HCT116 (cell line): ENCODE results near the gene TXNRD3. TPM values are rescaled to one million over a fixed set of nuclear protein-coding genes. Genes with fewer than 3 reads are reported as not detected.

Experiments
- ATAC-seq: fragments of 200-7000 bp; cut with Tn5 transposase; 2 replicates; pipeline ENCODE4 v1.9.1; 2020; ENCODE audit warnings: mild to moderate bottlenecking, moderate library complexity
- BruUV-seq: library from RNA; stranded (reverse); fragments of 400-500 nt; replicated peaks from 2 replicates; lab custom pipeline; 2021; lab: Mats Ljungman, UMichigan
- CTCF ChIA-PET: fragments of 300-600 bp; sonication (Branson Sonifier 250); formaldehyde crosslinking; loops from one replicate; lab custom pipeline; 2021; ENCODE audit warnings: antibody characterized with exemption; lab: Charles Lee
- POLR2A ChIA-PET: fragments of 300-600, 350-600 bp; sonication (Branson Sonifier 250); formaldehyde crosslinking; loops from one replicate; lab custom pipeline; 2021; ENCODE audit warnings: antibody characterized with exemption; lab: Charles Lee
- RAD21 ChIA-PET, 2 experiments: fragments of 300-600 bp; sonication (Branson Sonifier 250); formaldehyde crosslinking; loops; one replicate each; lab custom pipeline; 2023; ENCODE audit warnings: low total read pairs in 2 of 2; ENCODE audit not compliant: uncharacterized antibody in 2 of 2, unreplicated experiment in 2 of 2, low non-redundant PET in 1 of 2; lab: Charles Lee
- DNase-seq: peaks from one replicate; pipeline ENCODE4 v3.0.0-alpha.2; 2010; ENCODE audit warnings: low read depth, low spot score
- H2AFZ ChIP-seq: fragments of 200-600 bp; shearing (Covaris generic), sonication (generic); 2 replicates; pipeline ENCODE4 v1.6.1; 2017; ENCODE audit warnings: low read depth, mixed run types, mixed read lengths, antibody characterized with exemption, low read length; ENCODE audit not compliant: poor library complexity, severe bottlenecking
- H3K27ac ChIP-seq: 2 replicates; pipeline ENCODE4 v1.5.1; 2012; ENCODE audit warnings: low read depth, low read length
- H3K27me3 ChIP-seq: fragments of 200-600 bp; sonication (generic); 2 replicates; pipeline ENCODE4 v1.6.1; 2016; ENCODE audit warnings: mixed run types, low read length, mixed read lengths; ENCODE audit not compliant: insufficient read depth
- H3K36me3 ChIP-seq, 2 experiments: fragments of 200-500 bp in 1 of 2; fragments of 200-600 bp in 1 of 2; sonication (Bioruptor generic) in 1 of 2; sonication (generic) in 1 of 2; 2 replicates each; pipeline versions ENCODE4 v1.5.1 to v1.6.1; 2014 to 2016; ENCODE audit warnings: low read length in 2 of 2, inconsistent platforms in 1 of 2, mixed read lengths in 1 of 2, mixed run types in 1 of 2; ENCODE audit not compliant: insufficient read depth in 2 of 2, control insufficient read depth in 1 of 2
- H3K4me1 ChIP-seq, 2 experiments: fragments of 200-600 bp in 1 of 2; sonication (generic) in 1 of 2; 2 replicates each; pipeline versions ENCODE4 v1.5.1 to v1.6.1; 2012 to 2017; ENCODE audit warnings: low read length in 2 of 2, inconsistent platforms in 1 of 2, mild to moderate bottlenecking in 1 of 2, mixed read lengths in 1 of 2, mixed run types in 1 of 2, moderate library complexity in 1 of 2; ENCODE audit not compliant: insufficient read depth in 2 of 2, control insufficient read depth in 1 of 2
- H3K4me2 ChIP-seq: fragments of 200-600 bp; sonication (generic); 2 replicates; pipeline ENCODE4 v1.6.1; 2017; ENCODE audit warnings: mixed run types, low read length, mixed read lengths
- H3K4me3 ChIP-seq, 2 experiments: fragments of 200-600 bp in 1 of 2; sonication (generic) in 1 of 2; replicated peaks in 1 of 2; 2 replicates each; pipeline ENCODE4 v1.5.1; 2011 to 2016; ENCODE audit warnings: low read length in 2 of 2, control low read depth in 1 of 2, low read depth in 1 of 2, mild to moderate bottlenecking in 1 of 2, mixed read lengths in 1 of 2, mixed run types in 1 of 2
- H3K79me2 ChIP-seq: fragments of 200-600 bp; sonication (generic); 2 replicates; pipeline ENCODE4 v1.6.1; 2017; ENCODE audit warnings: mild to moderate bottlenecking, mixed run types, low read length, moderate library complexity, mixed read lengths; ENCODE audit not compliant: insufficient read depth
- H3K9ac ChIP-seq: fragments of 200-600 bp; sonication (generic); 2 replicates; pipeline ENCODE4 v1.6.1; 2016; ENCODE audit warnings: low read length, mixed read lengths
- H3K9me2 ChIP-seq: fragments of 200-600 bp; sonication (generic), shearing (Covaris generic); 2 replicates; pipeline ENCODE4 v1.6.1; 2017; ENCODE audit warnings: mixed run types, mild to moderate bottlenecking, moderate library complexity; ENCODE audit not compliant: insufficient read depth
- H3K9me3 ChIP-seq, 2 experiments: fragments of 200-500 bp in 1 of 2; fragments of 200-600 bp in 1 of 2; sonication (Bioruptor generic) in 1 of 2; sonication (generic) in 1 of 2; 2 replicates each; pipeline ENCODE4 v1.6.1; 2014 to 2017; ENCODE audit warnings: low read length in 2 of 2, mixed read lengths in 2 of 2, inconsistent platforms in 1 of 2, low read depth in 1 of 2, mild to moderate bottlenecking in 1 of 2, mixed run types in 1 of 2, moderate library complexity in 1 of 2; ENCODE audit not compliant: control insufficient read depth in 1 of 2, insufficient read depth in 1 of 2
- H4K20me1 ChIP-seq: fragments of 200-600 bp; sonication (generic), shearing (Covaris generic); 2 replicates; pipeline ENCODE4 v1.6.1; 2017; ENCODE audit warnings: mixed run types, mild to moderate bottlenecking, moderate library complexity; ENCODE audit not compliant: insufficient read depth
- ATF3 ChIP-seq: IDR thresholded peaks from 2 replicates; pipeline ENCODE4 v1.6.1; 2012
- CBX3 ChIP-seq: IDR thresholded peaks from 2 replicates; pipeline ENCODE4 v1.6.1; 2012; ENCODE audit warnings: low read depth
- CTCF ChIP-seq, 3 experiments: fragments of 200-600 bp in 1 of 3; sonication (generic) in 1 of 3; IDR thresholded peaks in 2 of 3; conservative IDR thresholded peaks in 1 of 3; 2 replicates each; pipeline ENCODE4 v1.5.1; 2012 to 2017; ENCODE audit warnings: low read depth in 2 of 3, low read length in 2 of 3, antibody characterized with exemption in 1 of 3, borderline replicate concordance in 1 of 3, control low read depth in 1 of 3, mild to moderate bottlenecking in 1 of 3, mixed read lengths in 1 of 3, mixed run types in 1 of 3, moderate library complexity in 1 of 3; ENCODE audit not compliant: insufficient read depth in 1 of 3
- EGR1 ChIP-seq: IDR thresholded peaks from 2 replicates; pipeline ENCODE4 v1.6.1; 2012; ENCODE audit warnings: low read depth
- ELF1 ChIP-seq: IDR thresholded peaks from 2 replicates; pipeline ENCODE4 v1.6.1; 2012; ENCODE audit warnings: low read depth, borderline replicate concordance
- EZH2phosphoT487 ChIP-seq: fragments of 200-600 bp; IDR thresholded peaks from 2 replicates; pipeline ENCODE4 v1.6.1; 2018; ENCODE audit warnings: antibody characterized with exemption, borderline replicate concordance
- FOSL1 ChIP-seq: IDR thresholded peaks from 2 replicates; pipeline ENCODE4 v1.6.1; 2012; ENCODE audit warnings: low read depth
- MAX ChIP-seq: IDR thresholded peaks from 2 replicates; pipeline ENCODE4 v1.6.1; 2012
- POLR2A ChIP-seq: IDR thresholded peaks from 2 replicates; pipeline ENCODE4 v1.7.0; 2011; ENCODE audit warnings: borderline replicate concordance; ENCODE audit not compliant: insufficient read depth, insufficient read length; ENCODE audit errors: extremely low read depth
- RAD21 ChIP-seq: IDR thresholded peaks from 2 replicates; pipeline ENCODE4 v1.6.1; 2012; ENCODE audit warnings: low read depth, mild to moderate bottlenecking
- REST ChIP-seq: IDR thresholded peaks from 2 replicates; pipeline ENCODE4 v1.6.1; 2012; ENCODE audit warnings: low read depth
- SIN3A ChIP-seq: IDR thresholded peaks from 2 replicates; pipeline ENCODE4 v1.6.1; 2012; ENCODE audit warnings: low read depth
- SRF ChIP-seq: IDR thresholded peaks from 2 replicates; pipeline ENCODE4 v1.6.1; 2012; ENCODE audit warnings: low read depth
- TCF7L2 ChIP-seq: IDR thresholded peaks from 2 replicates; pipeline ENCODE4 v1.7.0; 2011; ENCODE audit warnings: borderline replicate concordance, inconsistent platforms; ENCODE audit not compliant: insufficient read depth, insufficient read length; ENCODE audit errors: extremely low read depth
- YY1 ChIP-seq: IDR thresholded peaks from 2 replicates; pipeline ENCODE4 v1.6.1; 2011; ENCODE audit warnings: low read length, low read depth, moderate library complexity, mild to moderate bottlenecking; ENCODE audit not compliant: insufficient replicate concordance; ENCODE audit errors: extremely low read depth
- ZBTB33 ChIP-seq: IDR thresholded peaks from 2 replicates; pipeline ENCODE4 v1.6.1; 2011; ENCODE audit warnings: mild to moderate bottlenecking, low read length, moderate library complexity; ENCODE audit not compliant: insufficient replicate concordance; ENCODE audit errors: extremely low read depth
- ZFX ChIP-seq: fragments of 450-650 bp; IDR thresholded peaks from 2 replicates; pipeline ENCODE4 v1.6.1; 2017
- ZNF274 ChIP-seq: fragments of 200-500 bp; sonication (Bioruptor generic); IDR thresholded peaks from 2 replicates; pipeline ENCODE4 v1.6.1; 2014; ENCODE audit warnings: mild to moderate bottlenecking, low read depth, low read length, inconsistent platforms
- intact Hi-C: fragments of 100-400 bp; cut with micrococcal nuclease; formaldehyde crosslinking; loops from 2 replicates; pipeline ENCODE4 v1.10.0; 2022
- total RNA-seq: library from RNA; stranded (reverse); gene quantifications from one replicate; pipeline ENCODE4 v1.2.1, GENCODE V29; 2021; ENCODE audit not compliant: unreplicated experiment

The TXNRD3 gene
- total RNA-seq, 1 experiment from 2014 or later = 19.3 TPM

GRCh38 chr3:126617571-126617970, 37.4 kb downstream of the TXNRD3 start:
- no TSS peak for BruUV-seq
- H4K20me1 ChIP-seq = no peaks in the 10 kb centered on the region
- H3K9me3 ChIP-seq = no peaks in the 10 kb centered on the region
- no peak overlapping the region for H3K4me3 ChIP-seq
- no peak overlapping the region for H3K9ac ChIP-seq
- no peaks in the 10 kb centered on the region for H3K27me3 ChIP-seq
- RAD21 ChIA-PET = no interaction called here
- H3K9me2 ChIP-seq = no peaks in the 10 kb centered on the region
- no peaks in the 10 kb centered on the region; a peak in 2 of 4 replicates for H3K36me3 ChIP-seq
- H3K4me1 ChIP-seq = peaks cover 0 to 16% of the 10 kb centered on the region in 2 experiments; a peak in 2 of 4 replicates
- no peak overlapping the region for H2AFZ ChIP-seq
- TF ChIP-seq SIN3A (no peak), ATF3 (no peak), ZNF274 (no peak), SRF (no peak), REST (no peak), TCF7L2 (no peak), RAD21 (no peak), CTCF (IDR thresholded peaks at IDR 0.05 in 2 of 3, conservative IDR thresholded peaks at IDR 0.05 in 1 of 3; ENCODE audit: borderline replicate concordance in 1 of 3, insufficient read depth in 1 of 3, low read depth in 2 of 3, low read length in 2 of 3) (no peak), ELF1 (no peak), ZFX (no peak), EGR1 (no peak), EZH2phosphoT487 (no peak), POLR2A (no peak), FOSL1 (no peak), MAX (no peak), YY1 (no peak), CBX3 (no peak), ZBTB33 (no peak)
- TF ChIP-seq, all 23 proteins: peak for 0
- intact Hi-C loops = no loop called here
- ATAC-seq = no peak
- H3K4me2 ChIP-seq = no peak overlapping the region
- ChIA-PET CTCF (no interaction called here), POLR2A (no interaction called here)
- DNase-seq = no peak
- no peak overlapping the region for H3K27ac ChIP-seq
- no peaks in the 10 kb centered on the region for H3K79me2 ChIP-seq
